DOHH2 (cell line): ENCODE measurements around the gene TEF.

Experiments used
- H3F3A ChIP-seq: fragments of 200-600 bp; sonication (generic), shearing (Covaris generic); 2 replicates; pipeline ENCODE4 v1.6.0; 2016; ENCODE audit warnings: antibody characterized with exemption, mild to moderate bottlenecking; ENCODE audit not compliant: control insufficient read depth, insufficient read depth
- H3K27ac ChIP-seq: fragments of 200-600 bp; sonication (generic); 2 replicates; pipeline ENCODE4 v1.5.1; 2014; ENCODE audit warnings: low read depth, mild to moderate bottlenecking, low read length, moderate library complexity
- H3K27me3 ChIP-seq: fragments of 200-600 bp; sonication (generic); 2 replicates; pipeline ENCODE4 v1.6.1; 2014; ENCODE audit warnings: mild to moderate bottlenecking, low read length, mixed read lengths; ENCODE audit not compliant: control insufficient read depth
- H3K36me3 ChIP-seq: fragments of 200-600 bp; sonication (generic); 2 replicates; pipeline ENCODE4 v1.6.1; 2014; ENCODE audit warnings: mild to moderate bottlenecking, low read length, moderate library complexity, mixed read lengths; ENCODE audit not compliant: control insufficient read depth
- H3K4me1 ChIP-seq: fragments of 200-600 bp; sonication (generic); 2 replicates; pipeline ENCODE4 v1.6.1; 2014; ENCODE audit warnings: mild to moderate bottlenecking, low read length, mixed read lengths; ENCODE audit not compliant: control insufficient read depth
- H3K4me2 ChIP-seq: fragments of 200-600 bp; sonication (generic); 2 replicates; pipeline ENCODE4 v1.6.0; 2014; ENCODE audit warnings: mild to moderate bottlenecking, low read length, moderate library complexity
- H3K4me3 ChIP-seq: fragments of 200-600 bp; sonication (generic); 2 replicates; pipeline ENCODE4 v1.5.1; 2014; ENCODE audit warnings: mild to moderate bottlenecking, low read length, mixed read lengths
- H3K79me2 ChIP-seq: fragments of 200-600 bp; sonication (generic); 2 replicates; pipeline ENCODE4 v1.6.1; 2014; ENCODE audit warnings: mild to moderate bottlenecking, low read length, mixed read lengths; ENCODE audit not compliant: control insufficient read depth
- H3K9me2 ChIP-seq: fragments of 200-600 bp; sonication (generic); replicated peaks from 2 replicates; pipeline ENCODE4 v1.6.1; 2014; ENCODE audit warnings: mild to moderate bottlenecking, low read length, mixed read lengths; ENCODE audit not compliant: control insufficient read depth
- H3K9me3 ChIP-seq: fragments of 200-600 bp; sonication (generic); 2 replicates; pipeline ENCODE4 v1.6.1; 2014; ENCODE audit warnings: antibody characterized with exemption, low read length, mixed read lengths; ENCODE audit not compliant: control insufficient read depth, insufficient read depth
- H4K20me1 ChIP-seq: fragments of 200-600 bp; sonication (generic); 2 replicates; pipeline ENCODE4 v1.6.0; 2014; ENCODE audit warnings: low read depth, mild to moderate bottlenecking, antibody characterized with exemption, low read length, moderate library complexity; ENCODE audit not compliant: control insufficient read depth, insufficient read depth
- CTCF ChIP-seq: fragments of 200-600 bp; sonication (generic); IDR thresholded peaks from one replicate; pipeline ENCODE4 v1.5.1; 2014; ENCODE audit warnings: antibody characterized with exemption, mild to moderate bottlenecking, low read depth, low read length; ENCODE audit not compliant: poor library complexity, severe bottlenecking
- EZH2phosphoT487 ChIP-seq: fragments of 200-600 bp; sonication (generic); IDR thresholded peaks from 2 replicates; pipeline ENCODE4 v1.6.1; 2017; ENCODE audit warnings: borderline replicate concordance, mild to moderate bottlenecking, antibody characterized with exemption, low read length, moderate library complexity, mixed read lengths

The TEF gene

GRCh38 chr22:41353862-41354575 is 27.7 kb upstream of the TEF start:
- peaks cover 43% of the 10 kb centered on the region for H3K36me3 ChIP-seq
- H3K27me3 ChIP-seq, result no peaks in the 10 kb centered on the region
- no peaks in the 10 kb centered on the region for H3F3A ChIP-seq
- TF ChIP-seq EZH2phosphoT487 (no peak), CTCF (no peak)
- no peaks in the 10 kb centered on the region for H3K79me2 ChIP-seq
- H3K4me3 ChIP-seq, result no peak overlapping the region
- no peaks in the 10 kb centered on the region for H4K20me1 ChIP-seq
- H3K4me2 ChIP-seq, result no peak overlapping the region
- H3K4me1 ChIP-seq, result no peaks in the 10 kb centered on the region
- no peaks in the 10 kb centered on the region for H3K9me3 ChIP-seq
- H3K9me2 ChIP-seq, result no peaks in the 10 kb centered on the region
- no peak overlapping the region for H3K27ac ChIP-seq

GRCh38 chr22:41354979-41355378 is 26.8 kb upstream of the TEF start:
- H3K79me2 ChIP-seq, result no peaks in the 10 kb centered on the region
- H3K9me2 ChIP-seq, result no peaks in the 10 kb centered on the region
- H3K4me3 ChIP-seq, result no peak overlapping the region
- H3K36me3 ChIP-seq, result peaks cover 39% of the 10 kb centered on the region
- H3K27ac ChIP-seq, result no peak overlapping the region
- H3K9me3 ChIP-seq, result no peaks in the 10 kb centered on the region
- H4K20me1 ChIP-seq, result no peaks in the 10 kb centered on the region
- TF ChIP-seq CTCF (no peak), EZH2phosphoT487 (no peak)
- H3K4me2 ChIP-seq, result no peak overlapping the region
- no peaks in the 10 kb centered on the region for H3K27me3 ChIP-seq
- H3F3A ChIP-seq, result no peaks in the 10 kb centered on the region
- H3K4me1 ChIP-seq, result no peaks in the 10 kb centered on the region

DNA sequence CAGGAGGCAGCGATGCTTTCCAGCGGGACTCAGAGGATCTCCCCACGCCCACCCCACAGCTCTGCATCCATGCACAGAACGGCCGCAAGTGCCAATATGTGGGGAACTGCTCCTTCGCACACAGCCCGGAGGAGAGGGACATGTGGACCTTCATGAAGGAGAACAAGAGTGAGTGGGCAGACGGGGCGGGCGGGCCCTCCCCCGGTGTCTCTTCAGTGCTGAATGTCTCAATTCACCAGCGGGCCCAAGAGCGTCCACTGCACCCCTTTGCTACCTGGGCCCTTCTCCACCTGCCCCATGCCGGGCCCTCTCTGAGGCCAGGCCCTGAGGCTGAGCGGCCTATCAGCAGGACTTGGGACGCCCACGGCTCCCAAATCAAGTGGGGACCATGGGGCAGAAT is 25.8 kb upstream of the TEF start:
- H3K79me2 ChIP-seq, result no peaks in the 10 kb centered on the region
- no peaks in the 10 kb centered on the region for H3K9me2 ChIP-seq
- no peak overlapping the region for H3K4me2 ChIP-seq
- no peak overlapping the region for H3K4me3 ChIP-seq
- H4K20me1 ChIP-seq, result no peaks in the 10 kb centered on the region
- H3K27ac ChIP-seq, result no peak overlapping the region
- H3K4me1 ChIP-seq, result no peaks in the 10 kb centered on the region
- H3K9me3 ChIP-seq, result no peaks in the 10 kb centered on the region
- no peaks in the 10 kb centered on the region for H3F3A ChIP-seq
- H3K27me3 ChIP-seq, result no peaks in the 10 kb centered on the region
- H3K36me3 ChIP-seq, result peaks cover 29% of the 10 kb centered on the region
- no peak for TF ChIP-seq CTCF
- no peak for TF ChIP-seq EZH2phosphoT487
